ENCODE results near the gene NAA60. TPM values are rescaled to one million over a fixed set of nuclear protein-coding genes. Genes with fewer than 3 reads are reported as not detected.
"Not testable (repeated sequence)": the region's sequence is repeated elsewhere in the genome, so short reads cannot be mapped to it uniquely, and the experiment has no call there.

Gene NAA60
- total and polyA plus RNA-seq, 7 donors: 15.0 to 73.5 (median 30.4) TPM

GRCh38 chr16:3472878-3473595 lies 29.6 kb downstream of the NAA60 start:
- intact Hi-C loops (cut with DNase I): no loop called here
- H3K4me3 ChIP-seq: no peak overlapping the region
- TF ChIP-seq EP300 (IDR thresholded peaks at IDR 0.05) (no peak), CTCF (IDR thresholded peaks at IDR 0.05) (no peak), POLR2AphosphoS5 (IDR thresholded peaks at IDR 0.05) (no peak), POLR2A (IDR thresholded peaks at IDR 0.05) (no peak)
- peaks cover 0 to 27% (median 11%) of the 10 kb centered on the region in 4 donors for H3K4me1 ChIP-seq
- no peaks in the 10 kb centered on the region for H3K27me3 ChIP-seq
- DNase-seq: no peak
- H3K36me3 ChIP-seq: peaks cover 0 to 10% (median 0%) of the 10 kb centered on the region in 4 donors
- no peak overlapping the region for H3K27ac ChIP-seq
- WGBS, 2 donors: 86 to 87% methylated on average over 10 of the region's 10 CpGs
- H3K9me3 ChIP-seq: no peaks in the 10 kb centered on the region

GRCh38 chr16:3473596-3473943 lies 30.1 kb downstream of the NAA60 start:
- H3K27me3 ChIP-seq; intact Hi-C loops (cut with DNase I); H3K9me3 ChIP-seq; DNase-seq; H3K27ac ChIP-seq; H3K4me3 ChIP-seq: not testable (repeated sequence)
- WGBS, 2 donors: 88 to 97% methylated on average over 3 of the region's 3 CpGs
- H3K4me1 ChIP-seq: peaks cover 0 to 21% (median 8%) of the 10 kb centered on the region in 4 donors
- H3K36me3 ChIP-seq: peaks cover 0 to 10% (median 0%) of the 10 kb centered on the region in 4 donors

GRCh38 chr16:3474136-3474779 lies 30.8 kb downstream of the NAA60 start:
- WGBS, 2 donors: 82 to 86% methylated on average over 16 of the region's 16 CpGs
- H3K4me1 ChIP-seq: peaks cover 0 to 15% (median 6%) of the 10 kb centered on the region in 4 donors
- TF ChIP-seq POLR2AphosphoS5 (IDR thresholded peaks at IDR 0.05) (no peak), CTCF (IDR thresholded peaks at IDR 0.05) (no peak), EP300 (IDR thresholded peaks at IDR 0.05) (no peak), POLR2A (IDR thresholded peaks at IDR 0.05) (no peak)

GRCh38 chr16:3474870-3475269 lies 31.4 kb downstream of the NAA60 start:
- H3K4me3 ChIP-seq; H3K9me3 ChIP-seq; H3K27ac ChIP-seq; H3K4me1 ChIP-seq; intact Hi-C loops (cut with DNase I); DNase-seq; H3K27me3 ChIP-seq: not testable (repeated sequence)
- H3K36me3 ChIP-seq: peaks cover 0 to 19% (median 7%) of the 10 kb centered on the region in 4 donors
- 91 to 94% methylated on average over 7 of the region's 7 CpGs for WGBS, 2 donors

More at GRCh38 chr16:3474136-3474779, 30.8 kb downstream of the NAA60 start:
- DNase-seq: no peak
- Histone ChIP-seq H3K4me3 (no peak overlapping the region), H3K27me3 (no peaks in the 10 kb centered on the region), H3K27ac (no peak overlapping the region), H3K9me3 (no peaks in the 10 kb centered on the region), H3K36me3 (peaks cover 0 to 13% (median 3%) of the 10 kb centered on the region in 4 donors)
- intact Hi-C loops (cut with DNase I): no loop called here

GRCh38 chr16:3475604-3476375 lies 32.3 kb downstream of the NAA60 start:
- no peaks in the 10 kb centered on the region for H3K27me3 ChIP-seq
- DNase-seq: no peak
- H3K36me3 ChIP-seq: peaks cover 0 to 29% (median 11%) of the 10 kb centered on the region in 4 donors
- peaks cover 0 to 7% (median 3%) of the 10 kb centered on the region in 4 donors for H3K4me1 ChIP-seq
- no peak overlapping the region for H3K4me3 ChIP-seq
- intact Hi-C loops (cut with DNase I): no loop called here
- H3K9me3 ChIP-seq: no peaks in the 10 kb centered on the region
- no peak overlapping the region for H3K27ac ChIP-seq
- no peak for TF ChIP-seq POLR2A (IDR thresholded peaks at IDR 0.05)
- TF ChIP-seq CTCF (IDR thresholded peaks at IDR 0.05): no peak
- TF ChIP-seq POLR2AphosphoS5 (IDR thresholded peaks at IDR 0.05): no peak
- TF ChIP-seq EP300 (IDR thresholded peaks at IDR 0.05): no peak
- 66 to 86% methylated on average over 29 of the region's 29 CpGs for WGBS, 2 donors
